Memory B cell (primary cell): ENCODE measurements around the gene PRICKLE2.

Experiments
- ATAC-seq: fragments of 150-1000 bp; cut with Tn5 transposase; 2 replicates; pipeline ENCODE4 v1.10.0; 2021; ENCODE audit warnings: low read depth, mild to moderate bottlenecking, moderate library complexity
- DNase-seq, 2 donors: peaks; one replicate each; pipeline ENCODE4 v3.0.0; 2022; ENCODE audit warnings: low spot score in 2 of 2
- H3K27ac Mint-ChIP-seq: one replicate; pipeline ENCODE4 v1.8.0; 2022; ENCODE audit warnings: mild to moderate bottlenecking, moderate library complexity, mixed read lengths
- H3K27me3 Mint-ChIP-seq: one replicate; pipeline ENCODE4 v1.8.0; 2022; ENCODE audit warnings: mixed read lengths
- H3K36me3 Mint-ChIP-seq: one replicate; pipeline ENCODE4 v1.8.0; 2022; ENCODE audit warnings: mild to moderate bottlenecking, mixed read lengths
- H3K4me1 Mint-ChIP-seq: one replicate; pipeline ENCODE4 v1.8.0; 2022; ENCODE audit warnings: mixed read lengths
- H3K4me3 Mint-ChIP-seq: one replicate; pipeline ENCODE4 v1.8.0; 2022; ENCODE audit warnings: mild to moderate bottlenecking, moderate library complexity, mixed read lengths
- H3K9me3 Mint-ChIP-seq: one replicate; pipeline ENCODE4 v1.8.0; 2022; ENCODE audit warnings: mixed read lengths

Gene PRICKLE2

DNA sequence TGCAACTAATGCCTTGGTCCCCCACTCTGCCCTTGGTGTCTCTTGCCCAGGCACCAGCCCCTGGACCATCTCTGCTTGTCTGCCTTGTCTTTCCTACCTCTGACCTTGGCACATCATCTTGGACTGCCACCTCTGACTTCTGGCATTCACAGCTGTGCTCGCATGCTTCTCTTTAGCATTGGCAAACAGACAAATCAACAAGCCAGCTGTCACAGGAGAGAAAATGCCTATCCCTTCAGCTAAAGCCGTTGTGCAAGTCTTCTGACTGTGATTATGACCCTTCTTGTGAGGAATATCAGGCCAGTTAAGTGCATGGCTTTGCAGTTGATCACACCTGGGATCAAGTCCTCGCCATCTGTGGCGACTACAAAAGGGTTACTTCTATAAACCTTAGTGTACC, 84.6 kb downstream of the PRICKLE2 start:
- H3K36me3 Mint-ChIP-seq = peaks cover 4% of the 10 kb centered on the region
- no peaks in the 10 kb centered on the region for H3K27me3 Mint-ChIP-seq
- no peak overlapping the region for H3K4me3 Mint-ChIP-seq
- DNase-seq (no peak), ATAC-seq (no peak)
- peaks cover 6% of the 10 kb centered on the region for H3K4me1 Mint-ChIP-seq
- H3K27ac Mint-ChIP-seq = no peak overlapping the region
- peaks cover 4% of the 10 kb centered on the region for H3K9me3 Mint-ChIP-seq

DNA sequence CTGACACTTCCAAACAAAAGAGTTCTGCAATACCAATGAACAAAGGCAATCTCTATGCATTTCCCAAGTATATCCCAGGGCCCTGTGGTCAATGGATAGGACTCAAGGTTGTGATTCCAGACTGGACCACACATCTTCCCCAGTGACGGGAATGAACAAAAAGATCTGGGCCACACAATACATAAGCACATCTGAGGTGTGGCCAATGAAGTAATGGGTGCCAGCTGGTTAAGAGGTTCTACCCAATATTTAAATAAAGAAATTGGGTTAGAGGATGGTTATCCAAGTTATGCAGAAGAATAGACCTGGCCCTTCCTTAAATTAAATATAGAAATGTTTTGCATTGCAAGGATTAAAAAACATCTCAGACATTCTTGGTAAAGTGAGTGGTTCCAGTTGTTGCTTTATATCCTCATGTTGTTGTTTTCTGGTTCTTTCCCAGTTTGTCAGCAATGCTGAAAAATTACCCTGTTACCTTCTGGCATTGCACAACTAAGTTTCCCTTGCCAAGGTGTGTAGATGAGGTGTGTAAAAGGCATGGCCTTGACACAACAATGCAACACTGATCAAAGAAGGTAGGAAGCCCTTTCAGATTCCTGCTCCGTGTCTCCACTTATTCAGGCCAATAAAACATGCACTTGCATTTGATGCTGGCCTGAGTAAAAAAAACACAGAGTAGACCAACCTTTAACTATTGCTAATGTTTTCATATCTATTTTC, 86.5 kb downstream of the PRICKLE2 start:
- Mint-ChIP-seq H3K27ac (no peak overlapping the region), H3K4me3 (no peak overlapping the region), H3K27me3 (no peaks in the 10 kb centered on the region), H3K4me1 (peaks cover 6% of the 10 kb centered on the region), H3K36me3 (peaks cover 4% of the 10 kb centered on the region), H3K9me3 (peaks cover 4% of the 10 kb centered on the region)
- ATAC-seq = no peak
- DNase-seq = no peak

DNA sequence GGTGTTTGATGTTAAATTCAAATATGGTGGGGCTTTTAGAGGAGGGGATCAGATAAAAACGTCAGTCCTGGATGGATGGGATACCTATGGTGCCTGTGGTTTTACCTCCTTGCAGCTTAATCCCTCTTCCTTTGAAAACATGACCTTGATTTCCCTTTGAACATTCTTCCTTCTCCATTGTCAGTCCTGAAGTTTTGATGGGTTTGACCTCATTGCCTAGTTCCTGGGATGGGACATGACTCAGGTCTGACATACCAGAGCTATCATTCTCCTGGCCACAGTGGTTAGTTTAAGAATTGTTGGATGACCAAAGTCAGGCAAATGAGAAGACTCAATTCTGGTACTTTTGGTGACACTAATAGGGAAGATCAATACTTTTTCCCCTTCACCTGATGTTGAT, 87.2 kb downstream of the PRICKLE2 start:
- Mint-ChIP-seq H3K36me3 (peaks cover 4% of the 10 kb centered on the region), H3K4me1 (peaks cover 6% of the 10 kb centered on the region), H3K27ac (no peak overlapping the region), H3K27me3 (no peaks in the 10 kb centered on the region), H3K9me3 (peaks cover 4% of the 10 kb centered on the region), H3K4me3 (no peak overlapping the region)
- ATAC-seq = no peak
- DNase-seq = no peak

DNA sequence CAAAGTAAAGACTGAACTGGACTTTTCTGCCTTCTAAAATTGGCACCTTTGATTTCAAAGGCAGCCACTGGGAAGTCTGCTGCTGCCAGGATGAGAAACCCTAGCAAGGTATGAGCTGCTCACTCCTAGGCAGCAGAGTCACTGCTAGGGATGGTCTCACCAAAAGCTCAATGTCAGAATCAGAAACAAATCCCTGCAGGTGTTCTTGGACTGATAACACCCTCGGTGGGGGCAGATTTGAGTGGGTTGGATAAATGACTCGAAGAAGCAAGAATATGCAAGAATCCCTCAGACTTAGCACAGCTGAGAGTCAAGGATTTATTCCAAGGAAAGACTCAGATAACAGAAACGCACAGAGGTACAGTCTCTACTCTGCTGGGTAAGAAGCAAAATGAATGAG, 90.4 kb downstream of the PRICKLE2 start:
- Mint-ChIP-seq H3K27ac (no peak overlapping the region), H3K9me3 (peaks cover 4% of the 10 kb centered on the region), H3K4me1 (peaks cover 9% of the 10 kb centered on the region), H3K27me3 (no peaks in the 10 kb centered on the region), H3K4me3 (no peak overlapping the region), H3K36me3 (peaks cover 4% of the 10 kb centered on the region)
- no peak for DNase-seq
- ATAC-seq = no peak

DNA sequence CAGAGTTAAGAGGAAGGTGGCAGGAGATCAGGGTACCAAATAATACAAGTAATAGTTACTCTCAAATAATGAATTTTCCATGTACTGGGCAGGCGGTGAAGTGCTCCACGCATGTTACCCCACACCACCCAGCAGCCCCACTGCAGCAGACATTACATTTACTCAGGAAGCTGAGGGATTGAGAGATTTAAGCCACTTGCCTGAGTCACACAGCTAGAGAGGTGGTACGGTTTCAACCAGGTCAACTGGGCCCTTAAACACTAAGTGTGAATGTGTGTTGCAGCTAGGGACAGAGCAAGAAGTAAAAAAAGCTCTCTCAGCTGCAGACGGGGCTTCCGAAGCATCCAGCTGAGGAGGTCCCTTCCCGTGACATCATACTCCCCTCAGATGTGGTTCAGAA, 91.3 kb downstream of the PRICKLE2 start:
- DNase-seq (no peak), ATAC-seq (no peak)
- Mint-ChIP-seq H3K4me3 (no peak overlapping the region), H3K27ac (no peak overlapping the region), H3K36me3 (peaks cover 2% of the 10 kb centered on the region), H3K9me3 (peaks cover 3% of the 10 kb centered on the region), H3K4me1 (peaks cover 9% of the 10 kb centered on the region), H3K27me3 (no peaks in the 10 kb centered on the region)

DNA sequence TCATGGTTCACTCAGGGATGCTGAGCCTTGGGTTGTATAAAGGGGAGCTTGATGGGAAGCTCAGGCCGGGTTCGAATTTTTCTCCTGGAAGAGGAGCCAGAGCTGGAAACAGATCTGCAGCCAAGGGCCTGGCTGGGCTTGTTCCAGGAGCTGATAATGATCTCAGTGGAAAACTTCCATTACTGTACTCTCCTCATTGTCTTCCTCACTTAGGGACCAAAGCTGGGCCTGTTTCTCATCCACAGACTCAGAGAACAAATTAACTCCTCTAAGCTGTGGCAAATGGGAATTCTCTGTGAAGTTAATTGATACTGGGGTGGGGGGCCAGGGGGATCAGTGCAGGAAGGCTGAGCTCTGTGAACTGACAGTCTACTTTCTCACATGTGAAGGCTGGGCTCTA, 92.0 kb downstream of the PRICKLE2 start:
- no peak for ATAC-seq
- Mint-ChIP-seq H3K27me3 (no peaks in the 10 kb centered on the region), H3K9me3 (peaks cover 3% of the 10 kb centered on the region), H3K4me3 (no peak overlapping the region), H3K27ac (no peak overlapping the region), H3K4me1 (peaks cover 9% of the 10 kb centered on the region), H3K36me3 (peaks cover 2% of the 10 kb centered on the region)
- no peak for DNase-seq

DNA sequence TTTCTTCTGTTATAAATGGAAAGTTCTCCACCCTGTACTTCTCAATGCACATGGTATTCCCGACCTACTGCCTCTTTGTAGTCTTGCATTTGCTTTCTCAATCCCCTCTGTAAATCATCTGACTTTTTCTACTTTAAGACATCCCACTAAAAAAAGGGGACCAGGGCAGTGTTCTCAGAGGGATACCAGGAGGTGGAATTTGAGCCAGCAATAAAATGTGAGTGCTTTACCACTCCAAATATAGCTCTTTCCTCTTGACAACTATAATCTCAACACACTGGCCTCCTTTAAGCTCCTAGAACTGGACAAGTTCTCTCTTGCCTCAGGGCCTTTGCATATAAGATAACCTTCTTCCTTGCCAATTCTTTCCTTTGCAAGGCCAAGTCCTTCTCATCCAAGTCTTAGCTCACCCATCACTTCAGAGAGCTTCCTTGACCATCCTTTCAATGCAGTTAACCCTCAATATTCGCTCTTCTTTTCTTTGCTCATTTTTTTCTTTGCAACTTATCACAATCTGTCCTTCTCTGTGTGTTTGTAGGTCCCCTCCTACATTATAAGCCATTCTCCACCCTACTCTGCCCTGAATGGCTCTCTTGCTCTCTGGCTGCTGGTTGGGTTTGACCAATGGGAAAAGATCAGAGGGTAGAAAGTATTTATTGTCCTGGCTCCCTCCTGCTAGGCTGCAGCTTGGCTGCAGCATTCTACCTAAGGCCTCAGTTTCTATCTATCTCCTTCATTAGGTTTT, 93.4 kb downstream of the PRICKLE2 start:
- no peaks in the 10 kb centered on the region for H3K27me3 Mint-ChIP-seq
- no peak overlapping the region for H3K4me3 Mint-ChIP-seq
- H3K27ac Mint-ChIP-seq = no peak overlapping the region
- peaks cover 3% of the 10 kb centered on the region for H3K9me3 Mint-ChIP-seq
- ATAC-seq = no peak
- DNase-seq = no peak
- peaks cover 2% of the 10 kb centered on the region for H3K36me3 Mint-ChIP-seq
- H3K4me1 Mint-ChIP-seq = peaks cover 6% of the 10 kb centered on the region

DNA sequence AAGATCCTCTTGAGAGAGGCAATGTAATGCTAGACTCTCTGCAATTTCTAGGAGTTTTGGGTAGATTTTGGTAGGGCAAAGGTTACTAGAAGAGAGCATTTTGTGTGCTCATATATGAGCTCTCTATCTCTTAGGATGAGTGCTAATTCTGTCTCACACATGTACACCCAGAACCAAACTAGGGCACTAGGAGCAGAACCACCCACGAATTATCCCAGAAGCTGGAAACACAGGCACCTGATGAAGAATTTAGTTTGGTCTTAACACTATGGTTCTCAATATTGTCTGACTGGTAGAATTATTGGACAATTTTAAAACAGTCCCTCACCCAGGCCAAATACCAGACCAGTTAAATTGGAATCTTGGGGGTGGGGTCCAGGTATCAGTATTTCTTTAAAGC, 94.8 kb downstream of the PRICKLE2 start:
- Mint-ChIP-seq H3K4me1 (peaks cover 3% of the 10 kb centered on the region), H3K27me3 (no peaks in the 10 kb centered on the region), H3K9me3 (no peaks in the 10 kb centered on the region), H3K4me3 (no peak overlapping the region), H3K27ac (no peak overlapping the region), H3K36me3 (peaks cover 1% of the 10 kb centered on the region)
- DNase-seq (no peak), ATAC-seq (no peak)

DNA sequence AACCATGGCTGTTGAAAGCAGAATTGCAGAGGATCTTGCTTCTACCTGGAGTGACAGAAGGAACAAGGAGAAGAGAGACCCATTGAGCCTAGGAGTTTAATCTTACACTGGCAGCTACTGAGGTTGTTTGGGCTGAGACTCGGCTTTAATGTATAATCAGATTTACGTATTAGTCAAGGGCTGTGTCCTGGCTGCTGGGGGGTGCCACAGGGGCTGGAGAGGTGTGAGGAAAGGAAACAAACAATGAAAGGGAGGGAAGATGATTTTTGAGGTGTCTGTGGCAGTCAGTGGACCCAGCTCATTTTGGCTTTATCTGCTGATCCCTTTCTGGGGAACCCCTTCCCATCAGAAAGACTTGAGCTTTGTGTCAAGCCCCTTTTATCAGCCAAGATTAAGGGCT, 95.7 kb downstream of the PRICKLE2 start:
- Mint-ChIP-seq H3K4me3 (no peak overlapping the region), H3K36me3 (peaks cover 1% of the 10 kb centered on the region), H3K4me1 (peaks cover 3% of the 10 kb centered on the region), H3K27ac (no peak overlapping the region), H3K9me3 (no peaks in the 10 kb centered on the region), H3K27me3 (no peaks in the 10 kb centered on the region)
- no peak for ATAC-seq
- no peak for DNase-seq

DNA sequence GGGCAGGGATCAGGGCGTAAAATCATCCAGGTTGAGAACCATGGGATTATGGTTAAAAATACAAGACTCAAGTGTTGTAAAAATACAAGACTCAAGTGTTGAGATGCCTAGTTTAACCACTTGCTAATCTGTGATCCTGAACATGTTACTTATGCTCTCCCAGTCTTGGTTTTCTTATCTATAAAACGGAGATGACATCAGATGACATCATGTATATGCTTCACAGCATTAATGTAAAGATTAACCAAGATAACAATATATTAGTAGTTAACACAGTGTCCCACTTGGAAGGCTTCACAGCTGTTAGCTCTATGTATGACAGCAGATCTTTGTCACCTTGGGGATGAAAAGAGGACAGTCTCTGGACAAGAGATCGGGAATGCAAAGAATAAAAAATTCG, 96.2 kb downstream of the PRICKLE2 start:
- H3K27me3 Mint-ChIP-seq = no peaks in the 10 kb centered on the region
- H3K27ac Mint-ChIP-seq = no peak overlapping the region
- H3K36me3 Mint-ChIP-seq = peaks cover 1% of the 10 kb centered on the region
- DNase-seq (no peak), ATAC-seq (no peak)
- H3K4me3 Mint-ChIP-seq = no peak overlapping the region
- H3K9me3 Mint-ChIP-seq = no peaks in the 10 kb centered on the region
- H3K4me1 Mint-ChIP-seq = peaks cover 3% of the 10 kb centered on the region

DNA sequence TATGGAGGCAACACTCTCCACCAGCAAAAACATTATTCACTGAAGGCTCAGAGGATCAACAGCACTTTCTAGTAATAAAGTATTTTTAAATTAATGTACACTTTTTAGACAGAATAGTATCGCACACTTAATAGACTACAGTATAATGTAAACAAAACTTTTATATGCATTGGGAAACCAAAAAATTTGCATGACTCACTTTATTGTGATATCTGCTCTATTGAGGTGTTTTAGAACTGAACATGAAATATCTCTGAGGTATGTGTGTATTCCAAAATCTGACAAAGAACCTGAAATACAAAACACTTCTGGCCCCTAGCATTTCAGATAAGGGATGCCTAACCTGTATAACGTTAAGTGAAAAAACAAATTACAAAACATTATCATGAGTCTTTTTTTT, 99.7 kb downstream of the PRICKLE2 start:
- no peaks in the 10 kb centered on the region for H3K9me3 Mint-ChIP-seq
- DNase-seq (no peak), ATAC-seq (no peak)
- peaks cover 1% of the 10 kb centered on the region for H3K36me3 Mint-ChIP-seq
- no peaks in the 10 kb centered on the region for H3K4me1 Mint-ChIP-seq
- no peak overlapping the region for H3K27ac Mint-ChIP-seq
- H3K27me3 Mint-ChIP-seq = no peaks in the 10 kb centered on the region
- no peak overlapping the region for H3K4me3 Mint-ChIP-seq

DNA sequence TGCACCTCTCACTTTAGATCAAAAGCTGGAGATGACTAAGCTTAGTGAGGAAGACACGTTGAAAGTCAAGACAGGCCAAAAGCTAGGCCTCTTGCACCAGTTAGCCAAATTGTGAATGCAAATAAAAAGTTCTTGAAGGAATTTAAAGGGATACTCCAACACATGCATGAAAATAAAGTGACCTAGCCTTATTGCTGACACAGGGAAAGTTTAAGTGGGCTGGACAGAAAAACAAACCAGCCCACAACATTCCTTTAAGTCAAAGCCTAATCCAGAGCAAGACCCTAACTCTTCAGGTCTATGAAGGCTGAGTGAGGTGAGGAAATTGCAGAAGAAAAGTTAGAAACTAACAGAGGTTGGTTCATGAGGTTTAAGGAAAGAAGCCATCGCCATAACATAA, 101.3 kb downstream of the PRICKLE2 start:
- Mint-ChIP-seq H3K36me3 (peaks cover 3% of the 10 kb centered on the region), H3K27ac (no peak overlapping the region), H3K9me3 (peaks cover 6% of the 10 kb centered on the region), H3K27me3 (no peaks in the 10 kb centered on the region), H3K4me1 (no peaks in the 10 kb centered on the region), H3K4me3 (no peak overlapping the region)
- ATAC-seq (no peak), DNase-seq (no peak)

DNA sequence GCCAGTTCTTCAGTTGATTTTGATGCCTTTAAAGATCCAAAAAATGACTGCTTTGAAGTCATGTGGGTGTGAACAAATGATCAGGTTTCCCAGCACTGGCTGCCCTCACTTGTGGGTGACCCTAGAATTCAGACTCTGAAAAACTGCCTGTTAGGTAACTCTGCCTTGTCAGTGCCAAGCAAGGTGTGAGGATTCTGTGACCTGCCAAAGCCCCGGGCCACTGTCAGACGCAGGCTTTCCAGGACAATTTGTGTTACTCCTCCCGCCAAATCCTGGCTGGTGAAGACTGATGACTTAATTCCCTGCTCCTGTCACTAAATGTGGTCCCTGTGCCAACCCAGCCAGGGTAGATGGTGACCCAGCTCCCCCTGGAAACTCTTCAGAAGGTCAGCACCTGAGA, 102.8 kb downstream of the PRICKLE2 start:
- H3K36me3 Mint-ChIP-seq = peaks cover 3% of the 10 kb centered on the region
- ATAC-seq = no peak

DNA sequence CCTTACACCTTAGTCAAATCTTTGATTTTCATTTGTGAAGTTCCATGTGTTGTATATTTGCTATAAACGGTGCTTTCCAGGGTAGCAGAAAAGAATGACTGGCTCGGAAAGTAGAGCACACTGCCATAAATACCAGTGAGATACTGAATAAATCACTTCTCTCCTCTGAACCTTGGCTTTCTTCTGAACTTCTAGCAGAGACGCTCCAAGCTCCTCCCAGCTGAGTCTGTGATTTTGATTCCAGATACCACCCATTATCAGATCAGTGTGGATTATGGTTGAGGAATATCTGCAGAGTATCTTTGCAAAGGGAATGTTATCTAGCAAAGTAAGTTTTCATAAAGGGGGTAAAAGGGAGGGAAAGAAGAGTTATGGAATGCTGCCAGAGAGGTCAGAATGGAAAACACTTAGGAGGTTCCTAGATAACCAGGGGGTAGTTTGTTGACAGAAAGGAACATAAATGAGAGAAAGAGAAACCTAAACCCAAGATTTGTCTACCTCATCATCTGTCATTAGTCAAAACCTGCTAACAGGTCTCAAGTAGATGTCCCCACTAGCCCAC, 103.4 kb downstream of the PRICKLE2 start:
- no peak for DNase-seq
- ATAC-seq = no peak
- Mint-ChIP-seq H3K4me3 (no peak overlapping the region), H3K27ac (no peak overlapping the region), H3K27me3 (no peaks in the 10 kb centered on the region), H3K36me3 (peaks cover 3% of the 10 kb centered on the region), H3K4me1 (no peaks in the 10 kb centered on the region), H3K9me3 (peaks cover 8% of the 10 kb centered on the region)

More for the DNA sequence above, 102.8 kb downstream of the PRICKLE2 start:
- no peaks in the 10 kb centered on the region for H3K27me3 Mint-ChIP-seq
- no peak overlapping the region for H3K27ac Mint-ChIP-seq
- peaks cover 8% of the 10 kb centered on the region for H3K9me3 Mint-ChIP-seq
- no peak for DNase-seq
- no peak overlapping the region for H3K4me3 Mint-ChIP-seq
- H3K4me1 Mint-ChIP-seq = no peaks in the 10 kb centered on the region
